WERI-Rb-1 (cell line): ENCODE results near the gene OMP.

Experiments
- DNase-seq: peaks from one replicate; pipeline ENCODE4 v3.0.0-alpha.2; 2020
- H3K27ac ChIP-seq: fragments of 250-450 bp; sonication (Bioruptor Pico); 2 replicates; pipeline ENCODE4 v1.5.1; 2020; ENCODE audit warnings: mild to moderate bottlenecking, moderate library complexity
- H3K27me3 ChIP-seq: fragments of 250-450 bp; sonication (Bioruptor Pico); 2 replicates; pipeline ENCODE4 v1.5.1; 2021; ENCODE audit warnings: mild to moderate bottlenecking, low read depth, moderate library complexity; ENCODE audit not compliant: insufficient read depth, severe bottlenecking
- H3K36me3 ChIP-seq: fragments of 250-450 bp; sonication (Bioruptor Pico); 2 replicates; pipeline ENCODE4 v1.5.1; 2020; ENCODE audit warnings: mild to moderate bottlenecking, moderate library complexity
- H3K4me3 ChIP-seq: 2 replicates; pipeline ENCODE4 v1.5.1; 2011; ENCODE audit warnings: low read depth, mild to moderate bottlenecking, control low read depth, low read length
- H3K9me3 ChIP-seq: fragments of 250-450 bp; sonication (Bioruptor Pico); 2 replicates; pipeline ENCODE4 v1.5.1; 2021; ENCODE audit warnings: mild to moderate bottlenecking, moderate library complexity; ENCODE audit not compliant: severe bottlenecking
- TF ChIP-seq, protein P1 (sequence below): IDR thresholded peaks from 2 replicates; pipeline ENCODE4 v1.5.1; 2011; ENCODE audit warnings: low read depth, mild to moderate bottlenecking, control low read depth, inconsistent platforms, low read length

Gene OMP

DNA sequence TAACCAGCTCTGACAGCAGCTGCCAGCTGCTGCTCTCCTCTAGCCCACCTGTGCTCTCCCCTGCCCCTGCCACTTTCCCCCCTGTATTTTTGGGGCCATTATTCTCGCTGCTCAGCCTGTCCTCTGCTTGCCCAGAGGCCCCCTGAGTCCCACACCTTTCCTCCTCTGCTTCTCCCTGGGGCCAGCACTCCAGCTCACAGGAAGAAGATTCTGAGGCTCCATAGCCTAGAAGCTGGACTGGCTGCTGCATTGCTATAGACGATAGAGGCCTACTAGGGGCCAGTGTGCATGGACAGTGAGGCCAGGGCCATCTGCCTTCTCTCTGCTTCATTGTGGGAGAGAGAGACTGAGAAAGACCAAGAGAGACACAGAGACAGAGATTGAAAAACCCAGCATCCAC is 679 bp downstream of the OMP start:
- Histone ChIP-seq H3K9me3 (no peaks in the 10 kb centered on the region), H3K27ac (no peak overlapping the region), H3K27me3 (no peaks in the 10 kb centered on the region), H3K4me3 (no peak overlapping the region), H3K36me3 (no peaks in the 10 kb centered on the region)
- DNase-seq: no peak
- TF ChIP-seq, protein P1, sequence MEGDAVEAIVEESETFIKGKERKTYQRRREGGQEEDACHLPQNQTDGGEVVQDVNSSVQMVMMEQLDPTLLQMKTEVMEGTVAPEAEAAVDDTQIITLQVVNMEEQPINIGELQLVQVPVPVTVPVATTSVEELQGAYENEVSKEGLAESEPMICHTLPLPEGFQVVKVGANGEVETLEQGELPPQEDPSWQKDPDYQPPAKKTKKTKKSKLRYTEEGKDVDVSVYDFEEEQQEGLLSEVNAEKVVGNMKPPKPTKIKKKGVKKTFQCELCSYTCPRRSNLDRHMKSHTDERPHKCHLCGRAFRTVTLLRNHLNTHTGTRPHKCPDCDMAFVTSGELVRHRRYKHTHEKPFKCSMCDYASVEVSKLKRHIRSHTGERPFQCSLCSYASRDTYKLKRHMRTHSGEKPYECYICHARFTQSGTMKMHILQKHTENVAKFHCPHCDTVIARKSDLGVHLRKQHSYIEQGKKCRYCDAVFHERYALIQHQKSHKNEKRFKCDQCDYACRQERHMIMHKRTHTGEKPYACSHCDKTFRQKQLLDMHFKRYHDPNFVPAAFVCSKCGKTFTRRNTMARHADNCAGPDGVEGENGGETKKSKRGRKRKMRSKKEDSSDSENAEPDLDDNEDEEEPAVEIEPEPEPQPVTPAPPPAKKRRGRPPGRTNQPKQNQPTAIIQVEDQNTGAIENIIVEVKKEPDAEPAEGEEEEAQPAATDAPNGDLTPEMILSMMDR: no peak

DNA sequence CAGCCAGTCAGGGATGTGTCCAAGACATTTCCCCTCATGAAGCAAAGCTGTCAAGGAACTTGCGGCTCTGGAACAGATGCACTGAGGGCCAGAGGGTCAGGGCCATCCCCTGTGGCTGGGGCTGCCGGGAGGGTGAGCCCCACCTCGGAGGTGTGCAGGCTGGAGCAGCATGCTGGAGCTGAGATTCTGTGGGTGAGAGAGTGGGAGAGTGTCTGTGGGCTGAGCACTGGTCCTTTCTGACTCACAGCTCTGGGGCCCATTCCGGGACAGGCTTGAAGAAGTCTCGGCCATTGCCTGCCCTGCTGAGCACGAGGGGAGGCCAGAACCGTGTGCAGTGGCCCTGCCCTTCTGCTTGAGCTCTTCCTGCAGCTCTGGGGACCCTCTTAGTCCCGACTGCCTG is 2.1 kb downstream of the OMP start:
- H3K27ac ChIP-seq: no peak overlapping the region
- TF ChIP-seq, protein P1: no peak
- H3K36me3 ChIP-seq: no peaks in the 10 kb centered on the region
- DNase-seq: no peak
- H3K4me3 ChIP-seq: no peak overlapping the region
- no peaks in the 10 kb centered on the region for H3K9me3 ChIP-seq
- no peaks in the 10 kb centered on the region for H3K27me3 ChIP-seq

DNA sequence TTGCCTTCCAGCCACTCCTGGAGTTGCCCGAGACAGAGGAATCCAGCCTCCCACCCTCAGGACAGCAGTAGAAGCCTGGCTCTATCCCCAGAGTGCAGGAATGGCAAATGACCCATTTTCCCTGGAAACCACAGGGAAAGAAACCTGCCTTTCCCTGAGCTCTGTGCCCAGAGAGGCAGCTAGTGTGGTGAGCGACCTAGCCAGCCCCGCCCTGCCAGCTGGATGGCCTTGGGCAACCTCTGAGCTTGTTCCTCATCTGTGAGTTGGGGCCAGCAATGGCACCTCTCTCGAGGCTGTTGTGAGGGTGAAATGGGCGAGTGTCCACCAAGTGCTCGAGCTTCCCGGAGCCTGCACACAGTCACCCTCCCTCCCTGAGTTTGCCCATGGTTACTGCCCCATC is 3.7 kb downstream of the OMP start:
- no peak overlapping the region for H3K4me3 ChIP-seq
- H3K27me3 ChIP-seq: no peaks in the 10 kb centered on the region
- TF ChIP-seq, protein P1: no peak
- no peak for DNase-seq
- no peaks in the 10 kb centered on the region for H3K36me3 ChIP-seq
- no peak overlapping the region for H3K27ac ChIP-seq
- H3K9me3 ChIP-seq: no peaks in the 10 kb centered on the region

DNA sequence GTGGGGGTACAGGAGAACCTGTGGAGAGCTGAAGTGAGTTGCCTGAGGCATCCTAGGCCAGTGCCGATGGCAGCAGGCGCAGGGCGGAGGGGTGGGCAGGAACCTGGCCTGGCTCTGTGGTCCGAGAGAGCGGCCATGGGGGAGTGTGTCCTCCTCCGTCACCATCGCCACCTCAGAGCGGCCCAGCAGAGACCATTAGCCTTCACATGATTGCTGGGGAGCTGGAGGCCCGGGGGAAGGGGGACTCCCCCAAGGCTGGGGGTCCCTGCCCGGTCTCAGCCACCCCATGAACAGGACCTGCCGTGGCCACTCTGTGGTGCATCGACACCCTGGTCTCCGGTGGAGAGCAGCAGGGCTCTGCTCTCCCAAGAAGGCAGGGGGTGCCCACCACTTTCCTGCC is 4.1 kb downstream of the OMP start:
- Histone ChIP-seq H3K36me3 (no peaks in the 10 kb centered on the region), H3K27ac (no peak overlapping the region), H3K27me3 (no peaks in the 10 kb centered on the region), H3K4me3 (no peak overlapping the region), H3K9me3 (no peaks in the 10 kb centered on the region)
- no peak for DNase-seq
- TF ChIP-seq, protein P1: no peak

DNA sequence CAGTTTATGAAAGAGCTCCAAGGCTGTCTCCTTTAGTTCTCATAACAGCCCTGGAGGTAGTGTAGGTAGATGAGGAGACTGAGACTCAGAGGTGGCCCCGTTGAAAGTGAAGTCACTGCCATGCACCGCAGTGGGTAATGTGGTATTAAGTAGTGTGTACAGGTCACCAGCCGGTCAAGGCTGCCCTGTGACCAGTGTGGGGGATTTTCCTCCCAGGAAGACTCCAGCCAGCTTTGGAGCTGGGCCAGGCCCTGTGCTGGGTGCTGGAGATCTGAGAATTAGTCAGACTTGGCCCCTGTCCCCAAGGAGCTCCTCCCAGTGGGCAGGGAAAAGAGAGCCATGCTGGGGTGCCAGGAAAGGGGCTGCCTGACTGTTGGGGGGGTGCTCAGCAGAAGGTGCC is 5.3 kb downstream of the OMP start:
- Histone ChIP-seq H3K9me3 (no peaks in the 10 kb centered on the region), H3K27ac (no peak overlapping the region), H3K4me3 (no peak overlapping the region), H3K36me3 (no peaks in the 10 kb centered on the region), H3K27me3 (no peaks in the 10 kb centered on the region)
- TF ChIP-seq, protein P1: no peak
- DNase-seq: no peak

DNA sequence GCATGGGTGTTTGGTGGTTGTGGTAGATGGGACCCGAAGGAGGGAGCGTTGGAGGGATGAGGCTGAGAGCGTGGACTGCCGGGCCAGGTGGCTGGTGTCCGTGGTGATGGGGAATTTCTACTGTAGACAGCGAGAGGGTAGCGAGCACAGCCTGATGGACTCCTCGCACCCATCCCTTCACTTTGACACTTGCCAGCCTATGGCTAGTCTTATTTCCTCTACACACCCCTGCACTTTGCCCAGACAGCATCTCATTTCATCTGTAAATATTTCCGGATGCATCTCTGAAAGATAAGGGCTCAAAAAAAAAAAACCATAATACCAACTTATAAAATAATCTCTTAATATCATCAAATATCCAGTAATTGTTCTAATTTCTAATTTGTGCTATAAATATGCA is 5.8 kb downstream of the OMP start:
- DNase-seq: no peak
- H3K27ac ChIP-seq: no peak overlapping the region
- no peaks in the 10 kb centered on the region for H3K27me3 ChIP-seq
- TF ChIP-seq, protein P1: no peak
- no peak overlapping the region for H3K4me3 ChIP-seq
- H3K36me3 ChIP-seq: no peaks in the 10 kb centered on the region
- H3K9me3 ChIP-seq: no peaks in the 10 kb centered on the region
